T1000 (cell line): Measurements from ENCODE around the gene BICC1.
A peak's percentile ranks its signal among the peaks of the same experiment; 100 is the strongest.

ENCODE experiments used
- DNase-seq: peaks from one replicate; lab custom pipeline; 2025; ENCODE audit warnings: mixed read lengths; lab: John Stamatoyannopoulos, UW

The BICC1 gene

GRCh38 chr10:58647376-58648112 lies 134.9 kb downstream of the BICC1 start:
- DNase-seq: no peak

GRCh38 chr10:58648131-58648530 lies 135.5 kb downstream of the BICC1 start:
- DNase-seq: no peak

GRCh38 chr10:58651040-58651439 lies 138.4 kb downstream of the BICC1 start:
- no peak for DNase-seq

- DNase-seq: no peak
These were observed 139.1 kb downstream of the BICC1 start for GRCh38 chr10:58651742-58652141.

- no peak for DNase-seq
These were observed 140.5 kb downstream of the BICC1 start for GRCh38 chr10:58653139-58653538.

GRCh38 chr10:58660575-58661255 lies 148.0 kb downstream of the BICC1 start:
- no peak for DNase-seq

GRCh38 chr10:58661336-58661735 lies 148.7 kb downstream of the BICC1 start:
- no peak for DNase-seq

- DNase-seq: no peak
These were observed 149.2 kb downstream of the BICC1 start for GRCh38 chr10:58661902-58662301.

GRCh38 chr10:58662314-58662713 lies 149.6 kb downstream of the BICC1 start:
- DNase-seq: no peak

- no peak for DNase-seq
These were observed 152.7 kb downstream of the BICC1 start for GRCh38 chr10:58665361-58665760.

GRCh38 chr10:58666024-58666423 lies 153.4 kb downstream of the BICC1 start:
- no peak for DNase-seq

- DNase-seq: no peak
These were observed 155.1 kb downstream of the BICC1 start for GRCh38 chr10:58667658-58668310.

GRCh38 chr10:58672845-58673244 lies 160.2 kb downstream of the BICC1 start:
- no peak for DNase-seq

GRCh38 chr10:58674251-58674650 lies 161.6 kb downstream of the BICC1 start:
- no peak for DNase-seq

GRCh38 chr10:58675321-58675720 lies 162.6 kb downstream of the BICC1 start:
- DNase-seq: no peak

GRCh38 chr10:58691528-58691927 lies 178.9 kb downstream of the BICC1 start:
- DNase-seq: no peak

- DNase-seq: no peak
These were observed 181.2 kb downstream of the BICC1 start for GRCh38 chr10:58693919-58694318.

- DNase-seq: no peak
These were observed 182.3 kb downstream of the BICC1 start for GRCh38 chr10:58695022-58695421.

- DNase-seq: no peak
These were observed 184.1 kb downstream of the BICC1 start for GRCh38 chr10:58696736-58697135.

GRCh38 chr10:58697691-58698090 lies 185.0 kb downstream of the BICC1 start:
- no peak for DNase-seq

- DNase-seq: peak; percentile 44
These were observed 186.2 kb downstream of the BICC1 start for GRCh38 chr10:58698777-58699356.

- no peak for DNase-seq
These were observed 187.9 kb downstream of the BICC1 start for GRCh38 chr10:58700591-58700990.
